DMS153 (cell line): ENCODE results near the gene ULBP2.
"Not testable (repeated sequence)": the region's sequence is repeated elsewhere in the genome, so short reads cannot be mapped to it uniquely, and the experiment has no call there.

Experiments
- DNase-seq: peaks from one replicate; lab custom pipeline; 2025; lab: John Stamatoyannopoulos, UW

ULBP2 gene

DNA sequence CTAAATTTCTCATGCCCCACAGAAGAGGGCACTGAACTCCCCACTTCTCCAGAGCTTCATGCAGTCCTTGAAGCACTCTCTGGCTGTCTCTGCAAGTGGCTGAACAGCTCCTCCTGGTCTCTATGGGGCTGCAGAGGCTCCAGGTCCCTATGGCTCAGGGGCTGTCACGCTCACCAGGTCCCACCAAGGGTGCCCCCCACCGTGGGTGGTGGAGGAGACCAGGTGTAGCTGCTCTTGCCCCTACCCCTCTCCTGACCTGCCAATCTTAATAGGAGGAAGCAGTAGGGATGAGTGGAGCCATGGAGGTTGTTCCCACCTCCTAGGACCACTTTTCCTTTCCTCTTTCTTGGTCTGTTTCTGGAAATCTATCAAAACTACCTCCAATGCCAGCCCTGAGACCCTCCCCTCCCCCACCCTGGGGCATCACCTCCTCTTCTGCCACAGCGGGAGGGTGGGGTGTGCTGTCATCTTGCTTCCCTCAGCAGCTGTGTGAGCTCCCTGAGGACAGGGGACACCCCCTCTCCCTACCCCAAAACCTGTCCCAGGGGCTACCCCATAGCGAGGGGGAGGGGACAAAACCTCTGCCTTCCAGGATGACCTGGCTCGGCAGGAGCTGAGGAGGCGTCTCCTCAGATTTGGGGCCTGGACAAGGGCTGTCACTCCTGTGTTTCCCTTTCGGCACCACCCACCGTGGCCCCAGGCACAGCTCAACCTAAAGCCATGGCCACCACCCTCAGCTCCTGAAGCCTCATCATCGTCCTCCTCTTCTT lies 31.9 kb upstream of the ULBP2 start:
- no peak for DNase-seq

DNA sequence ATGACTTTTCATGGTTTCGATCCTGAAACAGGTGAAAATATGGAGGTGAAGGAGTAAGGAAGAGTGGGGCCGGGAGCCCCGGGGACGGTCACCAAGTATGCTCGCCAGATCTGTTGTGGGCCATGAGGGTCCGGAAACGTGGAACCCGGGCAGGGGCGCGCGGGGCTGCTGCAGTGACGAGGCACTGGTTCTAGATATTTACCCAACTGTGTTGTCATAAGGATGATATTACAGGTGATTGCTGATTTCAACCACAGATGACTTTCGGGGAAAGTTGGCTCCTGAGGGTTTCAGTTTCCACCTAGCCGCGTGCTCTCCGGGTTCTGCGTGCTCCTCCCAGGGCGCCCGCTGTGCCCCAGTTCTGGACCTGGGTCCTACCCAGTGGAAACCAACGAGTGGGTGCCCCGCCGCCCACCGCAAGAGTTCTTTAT lies 31.1 kb upstream of the ULBP2 start:
- no peak for DNase-seq

DNA sequence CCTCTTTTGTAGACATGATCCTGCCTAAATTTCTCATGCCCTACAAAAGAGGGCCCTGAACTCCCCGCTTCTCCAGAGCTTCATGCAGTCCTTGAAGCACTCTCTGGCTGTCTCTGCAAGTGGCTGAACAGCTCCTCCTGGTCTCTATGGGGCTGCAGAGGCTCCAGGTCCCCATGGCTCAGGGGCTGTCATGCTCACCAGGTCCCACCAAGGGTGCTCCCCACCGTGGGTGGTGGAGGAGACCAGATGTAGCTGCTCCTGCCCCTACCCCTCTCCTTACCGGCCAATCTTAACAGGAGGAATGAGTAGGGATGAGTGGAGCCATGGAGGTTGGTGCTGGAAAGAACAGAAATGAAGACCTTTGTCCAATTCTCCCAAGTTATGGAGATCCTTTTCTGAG lies 29.1 kb upstream of the ULBP2 start:
- DNase-seq: not testable (repeated sequence)

DNA sequence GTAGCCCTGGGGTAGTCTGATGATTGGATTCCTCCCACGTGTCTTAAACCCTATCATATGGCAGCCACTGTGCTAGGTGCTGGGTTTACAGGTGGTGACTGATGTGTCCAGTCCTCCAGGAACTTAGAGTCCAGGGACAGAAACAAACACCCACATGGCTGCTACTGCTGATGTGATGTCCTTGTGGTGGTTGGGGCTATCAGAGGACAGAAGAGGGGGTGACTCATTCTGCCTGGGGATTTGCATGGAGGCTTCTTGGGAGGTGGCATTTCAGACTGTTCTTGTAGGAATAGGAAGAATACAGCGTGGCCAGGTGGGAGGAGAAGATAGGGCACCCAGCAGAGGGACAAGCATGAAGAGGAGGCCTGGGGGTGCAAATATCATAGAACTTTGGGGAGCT lies 28.7 kb upstream of the ULBP2 start:
- no peak for DNase-seq

DNA sequence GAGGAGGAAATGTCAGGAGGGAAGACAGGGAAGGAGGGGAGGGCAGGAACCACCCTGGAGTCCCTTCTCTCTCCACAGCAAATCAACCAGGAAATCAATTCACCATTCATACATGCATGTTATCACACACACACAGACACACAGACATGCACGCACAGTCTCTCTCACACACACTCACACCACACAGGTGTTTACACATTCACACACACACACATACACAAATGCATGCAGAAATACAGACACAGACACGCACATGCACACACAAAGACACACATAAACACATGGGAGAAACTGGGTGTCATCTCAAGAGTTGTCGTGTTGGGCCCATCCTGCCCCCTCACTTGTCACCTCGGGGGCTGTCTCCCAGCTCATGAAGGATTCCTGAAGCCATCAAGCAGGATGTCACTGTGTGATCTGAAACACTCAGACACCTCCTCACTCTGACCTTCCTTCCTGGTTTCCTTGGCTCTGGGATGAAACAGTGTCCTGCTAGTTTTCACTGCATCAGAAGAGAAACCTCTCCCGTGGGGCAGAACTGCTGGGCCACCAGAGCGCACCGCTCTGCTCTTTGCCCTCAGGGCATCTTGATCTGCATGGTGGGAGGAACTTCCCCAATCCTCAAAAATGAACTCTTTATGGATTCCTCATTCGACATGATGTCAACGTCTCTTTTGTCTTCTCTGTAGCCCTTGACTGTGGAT lies 28.1 kb upstream of the ULBP2 start:
- no peak for DNase-seq

DNA sequence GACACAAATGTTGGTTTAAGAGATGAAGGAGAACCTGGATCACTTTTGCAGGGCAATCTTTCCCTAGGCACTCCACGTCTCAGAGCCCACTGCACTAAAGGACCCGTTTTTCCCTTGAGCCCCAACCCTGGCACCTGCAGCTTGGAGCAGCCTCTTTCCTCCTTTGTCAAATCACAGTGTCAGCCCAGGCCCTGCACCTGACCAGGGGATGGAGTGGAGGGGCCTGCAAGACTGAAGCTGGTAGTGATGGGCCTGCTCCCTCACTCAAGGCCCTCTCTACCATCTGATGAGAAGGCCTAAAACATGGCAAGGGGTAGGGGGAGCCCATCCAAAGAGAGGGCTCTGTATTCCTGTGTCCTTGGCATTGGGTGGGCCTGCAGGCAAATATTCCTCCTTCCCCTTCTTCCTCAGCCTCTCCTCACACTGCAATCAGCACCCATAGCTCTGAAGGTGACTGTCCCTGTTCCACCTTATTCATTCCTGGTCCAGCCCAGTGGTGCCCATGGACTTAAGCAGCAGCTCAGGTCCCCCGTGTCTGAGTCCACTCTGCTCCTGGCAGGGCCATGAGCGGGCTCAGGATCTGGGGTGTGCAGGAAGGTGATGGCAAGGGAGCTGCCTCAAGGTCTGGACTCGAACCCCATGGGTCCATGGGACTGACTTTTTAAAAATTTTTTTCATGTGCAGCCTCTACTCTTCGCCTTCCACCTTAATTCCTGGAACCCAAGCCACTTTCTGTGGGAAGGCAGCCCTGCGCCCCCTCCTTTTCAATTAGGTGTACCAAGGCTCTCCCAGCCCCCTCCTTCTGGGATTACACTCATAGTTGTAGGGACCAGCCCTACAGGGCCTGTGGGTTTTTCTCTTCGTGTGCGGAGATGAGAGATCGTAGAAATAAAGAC lies 25.6 kb upstream of the ULBP2 start:
- no peak for DNase-seq

DNA sequence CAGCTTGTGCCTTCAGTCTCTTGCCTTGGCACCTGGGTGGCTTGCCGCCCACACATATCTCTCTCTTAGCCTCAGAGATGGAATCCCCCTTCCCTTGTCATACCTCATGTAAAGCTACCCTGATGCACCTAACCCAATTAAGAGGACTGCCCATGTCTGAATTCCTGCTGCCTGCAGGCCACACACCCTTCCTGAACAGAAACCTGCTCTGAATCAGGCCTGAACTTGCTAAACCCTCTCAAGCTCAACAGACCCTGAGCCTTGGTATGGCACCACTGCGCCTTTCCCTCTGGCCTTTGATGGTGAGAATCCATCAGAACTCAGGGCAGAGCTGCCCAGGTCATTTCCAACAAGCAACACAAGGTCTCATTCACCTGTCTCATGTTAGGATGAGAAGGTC lies 24.1 kb upstream of the ULBP2 start:
- DNase-seq: no peak

DNA sequence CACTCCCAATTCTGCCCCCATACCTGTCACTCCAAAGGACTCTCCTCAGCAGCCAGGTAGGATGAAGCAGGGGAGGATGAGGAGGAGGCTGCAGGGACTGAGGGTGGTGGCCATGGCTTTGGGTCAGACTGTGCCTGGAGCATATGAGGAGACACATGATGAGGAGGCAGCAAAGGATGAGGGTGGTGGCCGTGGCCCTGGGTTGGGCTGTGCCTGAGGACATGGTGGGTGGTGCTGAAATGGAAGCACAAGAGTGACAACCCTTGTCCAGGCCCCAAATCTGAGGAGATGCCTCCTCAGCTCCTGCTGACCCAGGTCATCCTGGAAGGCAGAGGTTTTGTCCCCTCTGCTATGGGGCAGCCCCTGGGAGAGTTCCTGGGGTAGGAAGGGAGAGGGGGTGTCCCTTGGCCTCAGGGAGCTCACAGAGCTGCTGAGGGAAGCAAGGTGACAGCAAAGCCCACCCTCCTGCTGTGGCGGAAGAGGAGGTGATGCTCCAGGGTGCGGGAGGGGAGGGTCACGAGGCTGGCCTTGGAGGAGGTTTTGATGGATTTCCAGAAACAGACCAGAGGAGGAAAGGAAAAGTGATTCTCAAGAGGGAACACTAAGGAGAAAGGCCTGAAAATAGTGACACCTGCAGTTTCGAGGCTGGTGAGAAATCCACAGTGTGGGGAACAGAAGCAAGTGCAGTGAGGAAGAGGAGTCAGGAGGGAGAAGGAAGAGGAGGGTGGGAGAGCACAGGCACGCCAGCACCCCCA lies 23.5 kb upstream of the ULBP2 start:
- no peak for DNase-seq

DNA sequence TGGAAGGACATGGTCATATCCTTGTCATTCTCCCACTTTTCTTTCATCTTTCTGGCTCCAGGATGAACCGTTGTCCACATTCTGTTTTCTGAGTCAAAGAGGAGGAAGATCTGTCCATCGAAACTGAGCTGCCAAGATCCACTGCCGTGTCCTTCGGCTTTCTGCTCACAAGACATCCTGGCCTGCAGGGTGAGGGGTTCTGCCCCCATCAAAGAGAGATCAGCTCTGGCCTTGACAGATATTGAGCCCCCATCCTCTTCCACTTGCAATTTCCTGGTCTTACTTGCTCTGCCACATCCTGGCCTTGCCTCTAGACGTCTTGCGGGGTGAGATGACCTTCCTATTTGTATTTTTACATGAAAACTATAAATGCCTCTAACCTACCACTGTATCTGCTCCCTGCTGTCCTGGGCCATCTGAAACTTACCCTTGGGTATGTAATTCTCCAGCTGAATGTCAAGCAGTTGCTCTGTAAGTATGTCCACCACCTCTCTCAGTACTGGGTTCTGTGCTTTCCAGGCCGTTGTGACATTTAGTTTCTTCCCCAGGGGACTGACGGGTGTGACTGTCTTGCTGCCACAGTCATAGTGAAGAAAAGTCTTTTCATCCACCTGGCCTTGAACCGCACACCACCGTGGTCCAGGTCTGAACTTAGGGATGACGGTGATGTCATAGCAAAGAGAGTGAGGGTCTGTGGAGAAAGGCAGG lies 22.5 kb upstream of the ULBP2 start:
- not testable (repeated sequence) for DNase-seq

DNA sequence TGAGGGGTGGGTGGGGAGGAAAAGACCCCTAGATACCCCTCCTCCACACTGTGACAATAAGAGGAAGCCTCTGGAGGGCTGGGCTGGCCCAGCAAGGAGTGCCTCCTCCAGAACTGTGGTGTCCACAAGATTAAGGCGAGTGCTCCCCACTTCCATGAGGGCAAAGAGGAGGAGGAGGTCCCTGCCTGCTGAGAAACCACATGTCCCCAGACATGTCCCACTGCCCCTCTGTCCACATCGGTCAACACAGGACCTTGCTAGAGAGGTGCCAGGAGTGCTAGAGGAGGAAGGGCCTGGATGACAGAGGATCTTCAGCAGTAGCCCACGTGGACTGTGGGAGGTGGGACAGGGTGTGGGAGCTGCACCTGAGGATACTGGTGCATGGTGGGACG lies 22.0 kb upstream of the ULBP2 start:
- no peak for DNase-seq

DNA sequence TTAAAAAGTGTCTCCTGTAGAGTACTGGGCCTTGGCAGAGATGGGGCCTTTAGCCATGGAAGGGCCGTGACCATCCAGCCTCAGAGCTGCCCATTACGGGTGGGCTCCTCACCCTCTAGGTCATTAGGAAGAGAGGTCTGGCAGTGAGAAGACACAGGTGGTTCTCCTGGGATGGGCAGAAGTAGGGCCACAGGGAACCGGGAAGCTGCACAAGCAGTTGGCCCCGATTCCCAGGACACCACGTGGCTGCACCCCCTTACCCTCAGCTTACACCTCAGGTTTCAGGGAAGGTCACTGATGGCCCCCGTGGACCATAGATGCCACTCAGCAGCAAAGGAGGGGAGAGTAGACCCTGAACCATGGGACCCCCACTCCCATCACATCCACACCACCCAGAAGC lies 20.5 kb upstream of the ULBP2 start:
- DNase-seq: no peak

DNA sequence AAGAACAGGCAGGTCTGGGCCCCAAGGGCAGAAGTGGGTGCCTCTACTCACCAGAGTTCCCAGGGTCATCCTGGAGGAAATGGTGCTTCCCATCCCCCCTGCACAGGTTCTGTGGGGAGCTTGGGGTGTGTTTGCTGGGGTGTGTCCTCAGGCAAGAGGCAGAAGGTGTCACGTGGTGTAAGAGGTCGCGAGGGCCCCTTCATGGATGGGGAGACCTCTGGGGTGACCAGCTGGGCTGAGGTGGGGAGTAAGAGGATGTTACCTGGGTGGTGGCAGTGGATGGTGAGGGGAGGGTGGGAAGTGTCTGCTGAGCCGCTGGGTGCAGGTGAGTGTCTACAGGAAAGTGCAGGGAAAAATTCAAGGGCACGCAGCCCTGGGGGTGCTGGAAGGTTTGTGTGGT lies 19.7 kb upstream of the ULBP2 start:
- not testable (repeated sequence) for DNase-seq

DNA sequence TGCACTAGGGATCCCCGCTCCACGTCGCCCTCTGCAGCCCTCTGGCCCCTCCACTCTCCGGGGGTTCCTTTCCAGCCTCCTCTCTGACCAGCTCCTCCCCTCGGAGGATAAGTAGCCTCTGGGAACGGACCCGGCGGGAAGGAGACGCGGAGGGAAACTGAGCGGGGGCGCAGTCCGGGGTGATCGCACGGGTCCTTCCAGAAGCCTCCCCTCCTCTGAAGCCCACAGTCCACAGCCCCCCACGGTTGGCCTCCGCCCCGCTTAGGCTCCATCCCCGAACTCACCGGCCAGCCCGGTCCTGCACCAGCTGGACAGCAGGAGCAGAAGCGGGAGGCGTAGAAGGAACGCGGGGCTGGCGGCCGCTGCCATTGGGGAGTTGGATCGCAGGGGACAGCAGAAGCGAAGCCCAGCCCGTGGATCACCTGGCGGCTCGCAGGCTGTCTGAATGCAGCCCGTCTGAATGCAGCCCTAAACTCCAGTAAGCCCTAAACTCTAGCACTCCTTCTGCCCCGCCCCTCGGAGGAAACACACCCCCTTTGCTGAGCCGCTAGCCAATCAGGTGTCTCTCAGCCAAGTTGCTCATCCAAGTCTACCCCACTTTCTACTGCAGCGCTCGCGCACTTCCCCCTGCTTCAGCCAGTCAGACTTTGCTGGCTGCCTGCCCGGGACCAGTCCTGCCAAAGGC lies 19.0 kb upstream of the ULBP2 start, which contains the start of gene RAET1G:
Gene RAET1G, minus strand, starts transcription at position 480 of the 685 bp plus-strand sequence. Its CDS starts 111 bp downstream, at position 369.
- peak; percentile 37 for DNase-seq

DNA sequence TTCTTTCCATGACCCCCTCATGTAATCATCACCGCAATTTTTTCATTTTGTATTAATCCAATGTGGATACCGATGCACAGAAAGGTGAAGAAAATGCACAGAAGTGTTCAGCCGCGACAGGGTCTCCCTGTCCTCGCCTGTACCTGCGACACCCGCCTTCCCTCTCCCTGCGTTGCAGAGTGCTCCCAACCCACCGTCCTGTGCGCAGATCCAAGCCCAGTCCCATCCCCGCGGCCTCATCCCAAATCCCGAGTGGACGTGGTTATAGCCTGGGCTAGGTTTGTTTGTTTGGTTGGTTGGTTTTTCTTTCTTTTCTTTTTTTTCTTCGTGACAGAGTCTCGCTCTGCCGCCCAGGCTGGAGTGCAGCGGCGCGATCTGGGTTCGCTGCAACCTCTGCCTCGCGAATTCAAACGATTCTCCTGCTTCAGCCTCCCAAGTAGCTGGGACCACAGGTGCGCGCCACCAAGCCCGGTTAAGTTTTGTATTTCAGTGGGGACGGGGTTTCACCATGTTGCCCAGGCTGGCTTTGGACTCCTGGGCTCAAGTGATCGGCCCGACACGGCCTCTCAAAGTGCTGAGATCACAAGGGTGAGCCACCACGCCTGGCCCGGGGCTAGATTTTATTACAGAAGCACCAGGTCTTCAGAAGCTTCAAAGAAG lies 18.4 kb upstream of the ULBP2 start:
- no peak for DNase-seq

DNA sequence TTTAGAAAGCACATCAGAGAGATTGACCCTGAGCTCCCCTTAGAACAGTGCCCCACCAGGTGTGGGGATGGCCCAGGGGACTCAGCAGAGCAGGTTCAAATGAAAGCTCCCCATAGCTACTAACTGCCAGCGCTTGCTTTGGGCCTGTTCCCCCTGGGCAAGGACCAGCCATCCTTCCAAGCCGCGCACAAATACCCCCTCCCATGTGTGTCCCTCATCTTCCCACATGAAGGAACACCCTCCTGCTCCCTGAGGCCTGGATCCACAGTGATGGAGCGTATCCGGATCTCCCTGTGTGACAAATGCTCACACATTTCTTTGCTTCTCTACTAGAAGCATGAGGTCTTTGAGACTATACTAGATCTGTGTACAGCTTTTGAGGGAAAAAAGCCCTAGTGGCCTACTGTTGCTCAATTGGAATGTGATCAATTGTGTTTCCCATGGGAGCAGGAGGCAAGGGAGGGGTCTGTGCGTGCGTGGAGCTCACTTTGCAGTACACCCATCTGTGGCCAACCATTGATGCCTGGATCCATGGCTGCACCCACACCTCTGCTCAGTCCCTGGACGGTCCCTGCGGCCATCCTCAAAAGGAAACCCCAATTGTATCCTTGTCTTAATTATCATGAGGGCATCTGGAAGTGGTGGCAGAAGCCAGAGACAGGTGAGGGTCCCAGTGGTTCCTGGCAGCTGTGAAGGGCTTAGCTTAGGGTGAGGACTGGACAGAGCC lies 17.4 kb upstream of the ULBP2 start:
- no peak for DNase-seq

DNA sequence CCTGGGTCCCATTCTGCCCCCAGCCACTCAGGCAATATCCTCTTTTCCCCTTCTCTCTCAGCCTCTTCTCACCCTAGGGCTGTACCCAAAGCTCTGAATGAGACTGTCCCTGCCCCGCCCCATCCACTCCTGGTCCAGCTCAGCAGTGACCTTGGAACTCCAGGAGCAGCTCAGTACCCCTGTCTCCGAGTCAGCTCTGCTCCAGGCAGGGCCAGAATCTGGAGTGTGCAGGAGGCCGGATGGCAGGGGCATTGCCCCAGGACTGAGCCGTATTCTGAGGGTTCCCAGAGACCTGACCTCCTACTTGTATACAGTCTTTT lies 16.9 kb upstream of the ULBP2 start:
- DNase-seq: no peak

DNA sequence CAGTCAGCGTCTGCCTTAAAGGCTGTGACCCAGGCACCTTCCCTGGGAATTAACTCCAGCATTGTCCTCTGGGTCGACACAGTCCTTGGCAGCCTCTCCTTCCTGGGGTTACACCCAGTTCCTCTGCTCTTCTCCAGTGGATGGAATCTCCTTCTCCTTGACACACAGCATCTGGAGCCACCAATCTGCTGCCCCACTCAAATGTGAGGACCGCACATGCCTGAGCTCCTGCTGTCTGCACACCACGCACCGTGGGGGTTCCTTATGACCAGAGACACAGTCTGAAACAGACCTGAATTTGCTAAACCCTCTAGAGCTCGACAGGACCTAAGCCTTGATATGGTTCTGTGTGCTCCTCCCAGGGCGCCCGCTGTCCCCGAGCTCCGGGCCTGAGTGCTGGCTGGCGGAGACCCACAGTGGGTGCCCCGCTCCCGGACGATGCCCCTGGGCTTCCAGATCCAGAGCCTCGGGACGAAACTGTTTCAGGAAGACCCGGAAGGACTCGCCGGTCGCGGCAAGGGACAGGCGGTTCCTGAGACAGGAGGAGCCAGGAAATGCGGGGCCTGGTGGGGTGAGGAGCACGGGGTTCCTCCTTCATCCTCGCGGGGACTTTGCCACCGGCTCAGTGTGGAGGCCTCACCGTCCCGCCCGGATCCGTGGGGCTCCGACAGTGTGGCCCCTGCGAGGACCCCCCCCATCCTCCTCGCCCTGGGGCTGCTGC lies 16.4 kb upstream of the ULBP2 start:
- no peak for DNase-seq

DNA sequence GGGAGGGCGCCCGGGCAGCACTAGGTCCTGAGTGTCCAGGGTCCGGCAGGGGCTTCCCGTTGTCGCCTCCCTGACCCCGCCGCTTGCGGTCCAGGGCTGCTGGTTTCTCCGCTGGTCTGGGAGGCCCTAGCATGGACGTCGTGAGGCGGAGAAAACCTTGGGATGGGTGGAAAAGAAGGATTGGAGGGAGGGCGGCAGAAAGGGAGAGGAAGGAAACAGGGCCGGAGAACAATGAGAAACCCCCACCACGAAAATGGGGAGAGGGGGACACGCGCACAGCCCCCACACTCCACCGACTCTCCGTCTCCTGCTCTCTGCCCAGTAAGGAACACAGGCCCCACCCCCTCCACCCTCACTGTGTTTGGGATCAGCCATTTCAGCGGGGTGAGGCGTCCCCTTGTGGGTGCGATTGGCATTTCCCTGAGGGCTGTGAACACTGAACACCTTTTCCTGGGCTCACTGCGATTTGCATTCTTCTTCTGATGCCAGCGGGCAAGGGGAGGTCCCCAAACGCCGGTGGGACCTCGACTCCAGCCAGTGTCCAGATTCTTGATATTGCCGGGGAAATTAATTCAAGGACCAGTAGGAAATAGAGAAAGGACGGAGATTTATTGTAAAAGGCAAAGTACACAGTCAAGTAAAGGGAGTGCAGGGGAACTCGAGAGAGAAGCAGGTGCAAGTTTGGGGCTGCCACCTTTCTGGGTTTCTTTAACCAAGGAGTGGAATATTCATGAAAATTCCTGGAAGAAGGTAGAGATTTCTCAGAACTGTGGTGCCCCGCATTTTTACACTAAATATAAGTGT lies 15.6 kb upstream of the ULBP2 start:
- DNase-seq: peak; percentile 62
